ENCODE data around the gene MPST.

DNA sequence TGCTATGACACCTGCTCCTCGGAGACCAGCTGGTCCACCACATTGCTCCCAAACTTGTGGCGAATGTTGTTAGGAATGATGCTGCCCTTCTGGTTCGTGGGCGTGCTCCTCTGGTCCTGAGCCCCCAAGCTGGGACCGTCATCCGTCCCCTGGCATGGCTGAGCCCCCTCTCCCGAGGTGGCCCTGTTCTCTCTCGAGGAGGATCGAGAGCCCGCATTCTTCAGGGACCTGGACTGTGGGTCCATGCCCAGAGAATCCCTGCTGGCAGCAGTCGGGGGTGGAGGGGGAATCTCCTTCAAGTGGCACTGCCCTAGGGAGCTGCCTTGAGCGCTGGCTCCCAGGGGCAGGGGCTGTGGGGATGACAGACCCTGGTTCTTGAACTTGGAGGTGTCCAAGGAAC lies 17.7 kb upstream of the MPST start:
- TF ChIP-seq, protein P1, sequence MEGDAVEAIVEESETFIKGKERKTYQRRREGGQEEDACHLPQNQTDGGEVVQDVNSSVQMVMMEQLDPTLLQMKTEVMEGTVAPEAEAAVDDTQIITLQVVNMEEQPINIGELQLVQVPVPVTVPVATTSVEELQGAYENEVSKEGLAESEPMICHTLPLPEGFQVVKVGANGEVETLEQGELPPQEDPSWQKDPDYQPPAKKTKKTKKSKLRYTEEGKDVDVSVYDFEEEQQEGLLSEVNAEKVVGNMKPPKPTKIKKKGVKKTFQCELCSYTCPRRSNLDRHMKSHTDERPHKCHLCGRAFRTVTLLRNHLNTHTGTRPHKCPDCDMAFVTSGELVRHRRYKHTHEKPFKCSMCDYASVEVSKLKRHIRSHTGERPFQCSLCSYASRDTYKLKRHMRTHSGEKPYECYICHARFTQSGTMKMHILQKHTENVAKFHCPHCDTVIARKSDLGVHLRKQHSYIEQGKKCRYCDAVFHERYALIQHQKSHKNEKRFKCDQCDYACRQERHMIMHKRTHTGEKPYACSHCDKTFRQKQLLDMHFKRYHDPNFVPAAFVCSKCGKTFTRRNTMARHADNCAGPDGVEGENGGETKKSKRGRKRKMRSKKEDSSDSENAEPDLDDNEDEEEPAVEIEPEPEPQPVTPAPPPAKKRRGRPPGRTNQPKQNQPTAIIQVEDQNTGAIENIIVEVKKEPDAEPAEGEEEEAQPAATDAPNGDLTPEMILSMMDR (optimal IDR thresholded peaks at IDR 0.05 in 1 of 3, IDR thresholded peaks at IDR 0.05 in 1 of 3, conservative IDR thresholded peaks at IDR 0.05 in 1 of 3; ENCODE audit: extremely low read depth in 1 of 3, insufficient read depth in 2 of 3, low read length in 3 of 3), result no peak
- no peak for TF ChIP-seq EZH2 (IDR thresholded peaks at IDR 0.05; ENCODE audit: low read length)

Measured in keratinocyte (primary cell).